ENCODE data around the gene SLC25A33.
"Not testable (repeated sequence)": the region's sequence is repeated elsewhere in the genome, so short reads cannot be mapped to it uniquely, and the experiment has no call there.

The SLC25A33 gene

GRCh38 chr1:9602794-9603167 lies 63.5 kb downstream of the SLC25A33 start:
- no peak for DNase-seq

- DNase-seq = no peak
Observed at GRCh38 chr1:9603307-9603706, 64.0 kb downstream of the SLC25A33 start.

GRCh38 chr1:9603766-9604753 lies 64.8 kb downstream of the SLC25A33 start:
- no peak for DNase-seq

GRCh38 chr1:9604836-9605235 lies 65.6 kb downstream of the SLC25A33 start:
- DNase-seq = no peak

- DNase-seq = no peak
Observed at GRCh38 chr1:9605946-9606455, 66.7 kb downstream of the SLC25A33 start.

GRCh38 chr1:9606458-9606857 lies 67.2 kb downstream of the SLC25A33 start:
- DNase-seq = no peak

GRCh38 chr1:9606948-9607347 lies 67.7 kb downstream of the SLC25A33 start:
- DNase-seq = no peak

- DNase-seq = no peak
Observed at GRCh38 chr1:9607352-9607751, 68.1 kb downstream of the SLC25A33 start.

- DNase-seq = no peak
Observed at GRCh38 chr1:9609998-9610397, 70.7 kb downstream of the SLC25A33 start.

- DNase-seq = no peak
Observed at GRCh38 chr1:9610548-9610947, 71.3 kb downstream of the SLC25A33 start.

GRCh38 chr1:9611716-9612115 lies 72.5 kb downstream of the SLC25A33 start:
- DNase-seq = no peak

GRCh38 chr1:9612162-9612845 lies 73.0 kb downstream of the SLC25A33 start:
- no peak for DNase-seq

- DNase-seq = no peak
Observed at GRCh38 chr1:9612871-9613624, 73.8 kb downstream of the SLC25A33 start.

GRCh38 chr1:9613625-9614299 lies 74.5 kb downstream of the SLC25A33 start:
- no peak for DNase-seq

- DNase-seq = peak; percentile 52 to 60
Observed at GRCh38 chr1:9615316-9616063, 76.2 kb downstream of the SLC25A33 start.

- DNase-seq = no peak
Observed at GRCh38 chr1:9618909-9619679, 79.8 kb downstream of the SLC25A33 start.

- no peak for DNase-seq
Observed at GRCh38 chr1:9621032-9621431, 81.8 kb downstream of the SLC25A33 start.

- no peak for DNase-seq
Observed at GRCh38 chr1:9624081-9624480, 84.8 kb downstream of the SLC25A33 start.

GRCh38 chr1:9625030-9625429 lies 85.8 kb downstream of the SLC25A33 start:
- not testable (repeated sequence) for DNase-seq

GRCh38 chr1:9626201-9626608 lies 86.9 kb downstream of the SLC25A33 start:
- DNase-seq = peak; percentile 39 to 56
